PC-9 (cell line): ENCODE measurements around the gene RAB24. TPM values are rescaled to one million over a fixed set of nuclear protein-coding genes. Genes with fewer than 3 reads are reported as not detected.

ENCODE experiments used
- BruUV-seq: library from RNA; stranded (reverse); fragments of 400-500 nt; replicated peaks from 2 replicates; lab custom pipeline; 2021; lab: Mats Ljungman, UMichigan
- CTCF ChIA-PET: fragments of 300-600 bp; sonication (Branson Sonifier 250); formaldehyde crosslinking; loops from one replicate; lab custom pipeline; 2022; ENCODE audit warnings: antibody characterized with exemption; lab: Charles Lee
- POLR2A ChIA-PET: fragments of 300-600 bp; sonication (Branson Sonifier 250); formaldehyde crosslinking; loops from one replicate; lab custom pipeline; 2022; ENCODE audit warnings: antibody characterized with exemption; ENCODE audit not compliant: unreplicated experiment; lab: Charles Lee
- DNase-seq, 2 experiments: peaks; one replicate each; pipeline versions ENCODE4 v3.0.0 to v3.0.0-alpha.2; 2015 to 2022; ENCODE audit warnings: mixed read lengths in 1 of 2
- H2AFZ ChIP-seq: fragments of 200-600 bp; sonication (generic); 2 replicates; pipeline ENCODE4 v1.8.1; 2017; ENCODE audit warnings: antibody characterized with exemption
- H3F3A ChIP-seq: fragments of 200-600 bp; sonication (generic); 2 replicates; pipeline ENCODE4 v1.8.1; 2017; ENCODE audit warnings: antibody characterized with exemption, mild to moderate bottlenecking, low read depth; ENCODE audit not compliant: insufficient read depth
- H3K27ac ChIP-seq: fragments of 200-600 bp; sonication (generic); 2 replicates; pipeline ENCODE4 v1.6.1; 2016; ENCODE audit warnings: mixed run types
- H3K27me3 ChIP-seq: fragments of 200-600 bp; sonication (generic); 2 replicates; pipeline ENCODE4 v1.6.1; 2016; ENCODE audit warnings: low read depth, mixed run types; ENCODE audit not compliant: insufficient read depth
- H3K36me3 ChIP-seq: fragments of 200-600 bp; sonication (generic); 2 replicates; pipeline ENCODE4 v1.6.1; 2016; ENCODE audit warnings: low read depth, mixed run types
- H3K4me1 ChIP-seq: fragments of 200-600 bp; sonication (generic); replicated peaks from 2 replicates; pipeline ENCODE4 v1.6.1; 2016; ENCODE audit warnings: mixed run types; ENCODE audit not compliant: insufficient read depth
- H3K4me2 ChIP-seq: fragments of 200-600 bp; sonication (generic); 2 replicates; pipeline ENCODE4 v1.6.1; 2017; ENCODE audit warnings: mixed run types
- H3K4me3 ChIP-seq: fragments of 200-600 bp; sonication (generic); 2 replicates; pipeline ENCODE4 v1.6.1; 2016; ENCODE audit warnings: mixed run types
- H3K79me2 ChIP-seq: fragments of 200-600 bp; sonication (generic); 2 replicates; pipeline ENCODE4 v1.6.1; 2017; ENCODE audit warnings: low read depth, mixed run types
- H3K9me2 ChIP-seq: fragments of 200-600 bp; sonication (generic); 2 replicates; pipeline ENCODE4 v1.8.1; 2017; ENCODE audit warnings: mild to moderate bottlenecking; ENCODE audit not compliant: insufficient read depth
- H3K9me3 ChIP-seq: fragments of 200-600 bp; sonication (generic); 2 replicates; pipeline ENCODE4 v1.8.1; 2016; ENCODE audit warnings: low read depth; ENCODE audit not compliant: insufficient read depth
- H4K20me1 ChIP-seq: fragments of 200-600 bp; sonication (generic); 2 replicates; pipeline ENCODE4 v1.8.1; 2017; ENCODE audit not compliant: insufficient read depth
- CTCF ChIP-seq: fragments of 200-600 bp; sonication (generic); conservative IDR thresholded peaks from 2 replicates; pipeline ENCODE4 v1.6.1; 2017; ENCODE audit warnings: mixed run types, antibody characterized with exemption, mild to moderate bottlenecking, moderate library complexity
- EZH2 ChIP-seq: fragments of 200-600 bp; sonication (generic); IDR thresholded peaks from 2 replicates; pipeline ENCODE4 v1.8.0; 2017; ENCODE audit warnings: antibody characterized with exemption, low read depth
- intact Hi-C: fragments of 100-400 bp; cut with micrococcal nuclease; formaldehyde crosslinking; loops from one replicate; pipeline ENCODE4 v1.10.0; 2022; ENCODE audit not compliant: unreplicated experiment
- total RNA-seq: library from RNA; stranded (reverse); gene quantifications from 2 replicates; pipeline ENCODE4 v1.2.3, GENCODE V29; 2021

RAB24 gene
- total RNA-seq, 1 experiment from 2014 or later, result 16.9 TPM

GRCh38 chr5:177319913-177320588 lies 16.5 kb upstream of the RAB24 start:
- no peak overlapping the region for H3K4me2 ChIP-seq
- H3K27me3 ChIP-seq, result no peaks in the 10 kb centered on the region
- no peaks in the 10 kb centered on the region for H3K9me2 ChIP-seq
- H4K20me1 ChIP-seq, result peaks cover 8% of the 10 kb centered on the region; the same call in 1 of the 2 replicates
- ChIA-PET CTCF (interaction anchor here (0.6 to 1.4 kb wide), 2 partner anchors 10 to 127 kb away, joined by 3 read pairs; partner anchors contain the start of gene PRR7), POLR2A (interaction anchor here (0.5 kb wide), 1 partner anchor 59 kb away, joined by 6 read pairs; no protein-coding TSS in a partner anchor)
- intact Hi-C loops, result loop anchor here (2.0 kb wide), 1 partner anchor 181 kb away; no protein-coding TSS in a partner anchor
- no peaks in the 10 kb centered on the region for H3K9me3 ChIP-seq
- H3K4me1 ChIP-seq, result peaks cover 2% of the 10 kb centered on the region; the same call in 1 of the 2 replicates
- no peak overlapping the region for H3K4me3 ChIP-seq
- DNase-seq, result no peak
- no peak overlapping the region for H3K27ac ChIP-seq
- no TSS peak for BruUV-seq
- H3K36me3 ChIP-seq, result no peaks in the 10 kb centered on the region
- no peaks in the 10 kb centered on the region for H3K79me2 ChIP-seq
- no peak for TF ChIP-seq EZH2
- no peak for TF ChIP-seq CTCF
- no peak overlapping the region for H2AFZ ChIP-seq
- H3F3A ChIP-seq, result peaks cover 19% of the 10 kb centered on the region; the same call in 1 of the 2 replicates

GRCh38 chr5:177317959-177318377 lies 14.4 kb upstream of the RAB24 start:
- no peak overlapping the region for H3K4me2 ChIP-seq
- peak; percentile 92 for TF ChIP-seq CTCF
- no peak for TF ChIP-seq EZH2
- intact Hi-C loops, result loop anchor here (1.0 to 2.0 kb wide), 5 partner anchors 72 to 183 kb away; partner anchors contain the start of gene GRK6
- no peaks in the 10 kb centered on the region for H3K27me3 ChIP-seq
- H3F3A ChIP-seq, result peaks cover 25% of the 10 kb centered on the region; the same call in 1 of the 2 replicates
- H3K9me3 ChIP-seq, result no peaks in the 10 kb centered on the region
- no peaks in the 10 kb centered on the region for H3K79me2 ChIP-seq
- no peaks in the 10 kb centered on the region for H3K9me2 ChIP-seq
- no peak overlapping the region for H3K4me3 ChIP-seq
- H4K20me1 ChIP-seq, result peaks cover 12% of the 10 kb centered on the region; the same call in 1 of the 2 replicates
- peak; percentile 67 to 72 for DNase-seq
- BruUV-seq, result no TSS peak
- peaks cover 4% of the 10 kb centered on the region; the same call in 1 of the 2 replicates for H3K4me1 ChIP-seq
- H2AFZ ChIP-seq, result no peak overlapping the region
- POLR2A ChIA-PET, result interaction anchor here (0.8 kb wide), 1 partner anchor 180 kb away, joined by 9 read pairs; no protein-coding TSS in a partner anchor
- no peaks in the 10 kb centered on the region for H3K36me3 ChIP-seq
- CTCF ChIA-PET, result interaction anchor here (0.5 to 1.9 kb wide), 8 partner anchors 10 to 138 kb away, joined by 3 to 6 read pairs (median 5); partner anchors contain the start of genes PRELID1 and RAB24
- no peak overlapping the region for H3K27ac ChIP-seq

- no peak for DNase-seq
- BruUV-seq, result no TSS peak
- no peaks in the 10 kb centered on the region for H3K79me2 ChIP-seq
- H3K4me2 ChIP-seq, result no peak overlapping the region
- ChIA-PET POLR2A (interaction anchor here (0.6 kb wide), 1 partner anchor 89 kb away, joined by 4 read pairs; no protein-coding TSS in a partner anchor), CTCF (interaction anchor here (0.7 to 1.2 kb wide), 2 partner anchors 74 to 92 kb away, joined by 3 read pairs; no protein-coding TSS in a partner anchor)
- intact Hi-C loops, result no loop called here
- no peaks in the 10 kb centered on the region for H3K9me2 ChIP-seq
- no peaks in the 10 kb centered on the region for H3K36me3 ChIP-seq
- peaks cover 27% of the 10 kb centered on the region; the same call in 1 of the 2 replicates for H3F3A ChIP-seq
- no peak for TF ChIP-seq CTCF
- TF ChIP-seq EZH2, result no peak
- no peak overlapping the region for H2AFZ ChIP-seq
- H4K20me1 ChIP-seq, result peaks cover 17% of the 10 kb centered on the region; the same call in 1 of the 2 replicates
- no peak overlapping the region for H3K4me3 ChIP-seq
- H3K27me3 ChIP-seq, result no peaks in the 10 kb centered on the region
- H3K9me3 ChIP-seq, result no peaks in the 10 kb centered on the region
- H3K27ac ChIP-seq, result no peak overlapping the region
- peaks cover 10% of the 10 kb centered on the region; the same call in 1 of the 2 replicates for H3K4me1 ChIP-seq
Observed at GRCh38 chr5:177316005-177316404, 12.5 kb upstream of the RAB24 start.
